Uterus (tissue), 2 donors: ENCODE measurements around the gene TSKS.

Experiments
- POLR2A ChIP-seq, 2 donors: fragments of 450-650 bp; IDR thresholded peaks; one replicate each; pipeline ENCODE4 v1.6.1; 2016; ENCODE audit warnings: antibody characterized with exemption in 2 of 2, mild to moderate bottlenecking in 1 of 2, moderate library complexity in 1 of 2
- TF ChIP-seq, protein P1 (sequence below), 4 experiments: fragments of 200-600 bp in 2 of 4; fragments of 450-650 bp in 2 of 4; sonication (generic) in 2 of 4; IDR thresholded peaks; one replicate each; pipeline ENCODE4 v1.5.1; 2016 to 2019; ENCODE audit warnings: antibody characterized with exemption in 4 of 4, mild to moderate bottlenecking in 2 of 4, moderate library complexity in 1 of 4

GRCh38 chr19:49704888-49705642, 58.0 kb downstream of the TSKS start:
- no peak for TF ChIP-seq POLR2A (IDR thresholded peaks at IDR 0.05)
- TF ChIP-seq, protein P1, sequence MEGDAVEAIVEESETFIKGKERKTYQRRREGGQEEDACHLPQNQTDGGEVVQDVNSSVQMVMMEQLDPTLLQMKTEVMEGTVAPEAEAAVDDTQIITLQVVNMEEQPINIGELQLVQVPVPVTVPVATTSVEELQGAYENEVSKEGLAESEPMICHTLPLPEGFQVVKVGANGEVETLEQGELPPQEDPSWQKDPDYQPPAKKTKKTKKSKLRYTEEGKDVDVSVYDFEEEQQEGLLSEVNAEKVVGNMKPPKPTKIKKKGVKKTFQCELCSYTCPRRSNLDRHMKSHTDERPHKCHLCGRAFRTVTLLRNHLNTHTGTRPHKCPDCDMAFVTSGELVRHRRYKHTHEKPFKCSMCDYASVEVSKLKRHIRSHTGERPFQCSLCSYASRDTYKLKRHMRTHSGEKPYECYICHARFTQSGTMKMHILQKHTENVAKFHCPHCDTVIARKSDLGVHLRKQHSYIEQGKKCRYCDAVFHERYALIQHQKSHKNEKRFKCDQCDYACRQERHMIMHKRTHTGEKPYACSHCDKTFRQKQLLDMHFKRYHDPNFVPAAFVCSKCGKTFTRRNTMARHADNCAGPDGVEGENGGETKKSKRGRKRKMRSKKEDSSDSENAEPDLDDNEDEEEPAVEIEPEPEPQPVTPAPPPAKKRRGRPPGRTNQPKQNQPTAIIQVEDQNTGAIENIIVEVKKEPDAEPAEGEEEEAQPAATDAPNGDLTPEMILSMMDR (IDR thresholded peaks at IDR 0.05) = no peak
